HG02943 (cell line): Measurements from ENCODE around the gene NALCN.

ENCODE experiments used
- ATAC-seq: cut with Tn5 transposase; IDR thresholded peaks from one replicate; pipeline ENCODE4 v1.9.1; 2021; ENCODE audit warnings: mild to moderate bottlenecking, low read depth, moderate library complexity; ENCODE audit not compliant: unreplicated experiment

Gene NALCN

GRCh38 chr13:101053301-101054093 is 362.8 kb downstream of the NALCN start:
- ATAC-seq: no peak

GRCh38 chr13:101049166-101049850 is 367.0 kb downstream of the NALCN start:
- no peak for ATAC-seq

GRCh38 chr13:101036546-101036945 is 379.8 kb downstream of the NALCN start:
- ATAC-seq: no peak

GRCh38 chr13:101035119-101035620 is 381.1 kb downstream of the NALCN start:
- no peak for ATAC-seq

- ATAC-seq: no peak
Observed at GRCh38 chr13:101026736-101027398, 389.4 kb downstream of the NALCN start.

- ATAC-seq: no peak
Observed at GRCh38 chr13:101026328-101026727, 390.0 kb downstream of the NALCN start.

GRCh38 chr13:101025925-101026324 is 390.4 kb downstream of the NALCN start:
- ATAC-seq: no peak

- ATAC-seq: no peak
Observed at GRCh38 chr13:101025519-101025918, 390.8 kb downstream of the NALCN start.

- no peak for ATAC-seq
Observed at GRCh38 chr13:101019126-101019525, 397.2 kb downstream of the NALCN start.

GRCh38 chr13:101018720-101019119 is 397.6 kb downstream of the NALCN start:
- no peak for ATAC-seq

GRCh38 chr13:101017123-101017872 is 399.0 kb downstream of the NALCN start:
- ATAC-seq: no peak

- no peak for ATAC-seq
Observed at GRCh38 chr13:101016475-101016874, 399.8 kb downstream of the NALCN start.

GRCh38 chr13:101013245-101013644 is 403.1 kb downstream of the NALCN start:
- ATAC-seq: no peak

- no peak for ATAC-seq
Observed at GRCh38 chr13:101010100-101010499, 406.2 kb downstream of the NALCN start.

- no peak for ATAC-seq
Observed at GRCh38 chr13:101007245-101007644, 409.1 kb downstream of the NALCN start.
